Right renal cortex interstitium (tissue), 3 donors: ENCODE measurements around the gene RIMOC1. TPM values are rescaled to one million over a fixed set of nuclear protein-coding genes. Genes with fewer than 3 reads are reported as not detected.
"Not testable (repeated sequence)": the region's sequence is repeated elsewhere in the genome, so short reads cannot be mapped to it uniquely, and the experiment has no call there.

Experiments
- DNase-seq, 3 donors: peaks; one replicate each; pipeline ENCODE4 v3.0.0-alpha.2; 2013; ENCODE audit warnings: low read depth in 3 of 3, low spot score in 2 of 3
- polyA plus RNA-seq, 3 donors: library from polyadenylated mRNA; unstranded; fragments of 120-200 nt; gene quantifications; one replicate each; pipeline ENCODE4 v1.2.1, GENCODE V29; 2013; ENCODE audit not compliant: insufficient read length in 3 of 3

RIMOC1 gene
- polyA plus RNA-seq, 3 donors = 31.4 to 35.2 (median 32.9) TPM

DNA sequence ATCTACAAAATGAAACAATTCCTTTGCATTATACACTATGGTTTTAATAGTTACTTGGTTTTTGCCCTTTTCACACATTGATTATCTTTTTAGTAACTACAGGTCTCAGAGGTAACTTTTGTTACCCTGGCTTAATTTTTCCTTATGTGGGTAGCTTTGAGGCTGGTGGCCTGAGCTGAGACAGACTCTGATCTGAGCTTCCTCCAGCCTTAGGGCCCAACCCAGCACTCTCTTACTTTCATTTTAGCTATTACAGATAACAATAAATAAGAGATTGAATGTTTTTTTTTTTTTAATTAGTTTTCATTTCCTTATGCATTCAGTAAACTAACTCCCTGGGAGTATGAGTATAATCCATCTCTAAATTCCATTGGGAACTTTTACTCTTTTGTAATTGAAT, 18.9 kb upstream of the RIMOC1 start:
- no peak for DNase-seq

DNA sequence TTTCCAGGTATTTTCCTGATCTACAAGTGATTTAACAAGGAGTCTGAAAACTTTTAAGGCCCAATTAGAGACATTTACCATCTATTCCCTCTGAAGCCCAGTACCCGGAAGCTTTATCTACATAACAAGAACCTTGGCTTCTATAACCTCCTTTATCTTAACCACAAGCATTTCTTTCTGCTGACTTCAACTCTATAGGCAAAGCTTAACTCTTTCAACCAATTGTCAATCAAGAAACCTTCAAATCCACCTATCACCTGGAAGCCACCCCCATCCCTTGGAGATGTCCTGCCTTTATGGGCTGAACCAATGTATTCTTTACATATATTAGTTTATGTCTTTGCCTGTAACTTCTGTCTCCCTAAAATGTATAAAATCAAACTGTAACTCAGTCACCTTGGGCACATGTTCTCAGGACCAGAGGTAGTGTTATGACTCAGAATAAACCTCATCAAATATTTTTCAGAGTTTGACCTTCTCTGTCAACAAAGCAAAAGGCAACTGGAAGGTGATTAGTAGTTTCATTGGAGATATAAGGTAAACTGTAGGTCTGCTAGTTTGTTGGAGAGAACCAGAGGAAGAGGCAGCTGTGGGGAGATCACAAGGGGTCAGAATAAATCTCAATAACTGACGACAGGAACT, 13.0 kb upstream of the RIMOC1 start:
- no peak for DNase-seq

DNA sequence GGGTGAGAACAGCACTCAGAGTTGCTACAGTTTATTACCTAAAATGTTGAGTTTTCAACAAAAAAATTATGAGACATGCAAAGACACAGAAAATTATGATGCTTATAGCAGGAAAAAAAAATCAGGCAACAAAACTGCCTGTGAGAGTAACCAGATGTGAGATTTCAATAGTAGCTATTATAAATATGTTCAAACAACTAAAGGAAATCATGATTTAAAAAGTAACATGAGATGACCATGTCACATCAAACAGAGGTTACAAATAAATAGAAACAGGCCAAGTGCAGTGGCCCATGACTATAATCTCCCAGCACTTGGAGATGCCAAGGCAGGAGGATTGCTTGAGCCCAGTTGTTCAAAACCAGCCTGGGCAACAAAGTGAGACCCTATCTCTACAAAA, 12.1 kb upstream of the RIMOC1 start:
- DNase-seq = no peak

DNA sequence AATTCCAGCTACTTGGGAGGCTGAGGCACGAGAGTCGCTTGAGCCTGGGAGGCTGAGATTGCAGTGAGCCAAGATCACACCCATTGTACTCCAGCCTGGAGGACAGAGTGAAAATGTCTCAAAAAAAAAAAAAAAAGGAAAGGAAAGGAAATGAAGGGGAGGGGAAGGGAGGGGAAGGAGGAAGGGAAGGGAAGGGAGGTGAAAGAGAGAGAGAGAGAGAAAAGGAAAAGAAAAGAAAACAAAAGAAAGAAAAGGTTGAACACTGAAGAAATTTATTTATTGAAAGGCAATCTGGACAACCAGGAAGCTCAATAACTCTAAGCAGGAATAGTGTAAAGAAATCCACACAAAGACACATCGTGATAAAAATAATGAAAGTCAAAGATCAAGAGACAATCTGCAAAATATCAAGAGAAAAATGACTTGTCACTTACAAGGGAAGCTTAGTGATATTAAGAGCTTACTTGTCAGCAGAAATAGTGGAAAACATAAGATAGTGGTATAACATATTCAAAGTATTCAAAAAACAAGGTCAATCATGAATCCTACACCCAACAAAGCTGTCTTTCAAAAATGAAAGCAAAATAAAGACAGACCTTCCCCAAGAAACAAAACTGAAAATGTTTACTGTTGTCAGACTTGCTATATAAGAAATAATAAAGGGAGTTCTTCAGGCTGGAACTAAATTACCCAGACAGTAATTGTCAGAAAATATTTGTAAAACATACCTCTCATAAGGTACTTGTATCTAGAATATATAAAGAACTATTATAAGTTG, 10.9 kb upstream of the RIMOC1 start:
- DNase-seq = no peak

DNA sequence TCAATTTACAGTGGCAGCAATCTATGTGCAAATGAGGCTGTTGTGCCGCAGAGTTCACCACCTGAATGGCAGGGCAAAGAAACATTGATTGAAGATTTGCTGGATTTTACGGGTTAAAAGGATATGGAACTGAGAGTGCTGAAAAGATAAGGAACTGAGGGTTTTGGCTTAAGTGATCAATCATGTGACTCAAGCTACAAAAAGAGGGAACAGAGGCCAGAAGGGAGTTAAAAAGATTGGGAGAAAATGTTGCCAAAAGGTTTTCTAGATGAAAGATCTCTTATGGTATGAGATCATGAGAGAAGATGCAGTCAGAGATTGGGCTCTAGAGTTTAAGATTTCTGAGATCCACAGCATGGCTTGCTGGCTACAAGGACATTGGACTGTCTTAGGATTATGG, 7.9 kb upstream of the RIMOC1 start:
- DNase-seq = no peak

DNA sequence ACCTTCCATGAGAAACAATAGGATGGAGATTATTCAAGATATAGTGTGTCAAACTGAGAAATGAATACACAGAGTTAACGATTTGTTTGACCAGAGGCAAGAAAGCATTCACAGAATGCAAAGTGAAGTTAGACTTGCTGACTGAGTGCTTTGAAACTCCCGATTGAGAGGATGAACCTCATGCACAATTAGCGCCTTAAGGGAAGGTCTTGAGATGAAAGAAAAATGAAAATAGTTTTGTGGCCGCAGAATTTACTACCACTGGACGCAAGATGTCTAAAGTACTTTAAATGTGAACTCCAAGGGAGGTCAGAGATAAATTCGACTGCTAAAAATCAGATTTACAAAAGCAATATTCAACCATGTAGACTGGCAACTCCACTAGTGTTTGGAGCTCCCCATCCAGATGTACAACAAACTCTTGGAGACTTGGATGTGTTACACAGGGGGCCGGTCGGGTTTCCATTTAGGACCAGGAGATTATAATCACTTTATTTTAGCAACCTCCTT, 707 bp upstream of the RIMOC1 start:
- DNase-seq = peak in 1 of 3 donors; percentile 12

DNA sequence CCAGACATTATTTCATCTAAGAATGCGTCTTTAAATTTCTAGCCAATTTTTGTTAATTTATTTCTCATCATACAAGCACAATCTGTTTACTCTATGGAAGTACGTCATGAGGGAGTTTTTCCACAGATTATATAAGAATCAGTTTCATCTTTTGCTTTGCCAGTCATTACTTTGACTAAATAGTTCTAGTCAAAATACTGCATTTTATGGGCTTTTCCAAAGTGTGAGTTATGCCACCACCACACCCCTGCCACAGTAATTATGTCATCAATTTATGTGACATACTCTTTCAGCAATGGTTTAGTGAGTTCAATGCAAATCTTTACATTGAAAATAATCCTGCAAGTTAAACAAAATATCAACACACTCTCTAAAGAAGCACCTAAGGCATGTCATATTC, 2.0 kb downstream of the RIMOC1 start:
- no peak for DNase-seq

DNA sequence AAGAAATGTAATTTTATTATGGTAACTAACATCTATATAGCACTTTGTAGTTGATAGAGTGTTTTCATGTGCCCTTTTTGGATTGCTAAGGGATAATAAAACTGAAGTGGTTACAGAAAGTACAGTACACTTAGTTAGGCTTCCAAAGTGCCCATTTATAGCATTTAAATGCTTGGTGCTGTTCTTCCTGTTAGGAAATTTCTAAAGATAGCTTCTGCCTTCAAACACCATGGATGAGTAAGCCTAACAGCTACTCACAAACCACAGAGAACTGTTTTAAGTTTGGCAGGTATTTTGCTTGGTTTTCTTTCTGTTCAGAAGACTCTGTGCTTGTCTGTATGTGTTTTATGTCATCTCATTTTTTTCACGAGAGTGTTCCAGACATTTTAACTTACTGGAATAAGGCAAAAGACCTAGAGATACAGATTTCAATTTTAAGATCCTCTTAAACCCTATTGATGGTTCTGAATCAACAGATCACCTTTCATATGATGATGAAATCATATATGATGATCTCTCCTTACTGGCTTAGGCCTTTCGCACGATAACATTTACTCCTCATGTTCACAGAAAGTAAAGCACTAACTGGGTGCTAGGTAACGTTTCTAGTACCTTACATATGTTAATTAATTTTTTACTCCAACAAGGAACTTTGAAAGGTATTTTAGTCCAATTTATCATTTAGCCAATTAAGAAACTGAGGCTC, 4.4 kb downstream of the RIMOC1 start:
- DNase-seq = no peak

DNA sequence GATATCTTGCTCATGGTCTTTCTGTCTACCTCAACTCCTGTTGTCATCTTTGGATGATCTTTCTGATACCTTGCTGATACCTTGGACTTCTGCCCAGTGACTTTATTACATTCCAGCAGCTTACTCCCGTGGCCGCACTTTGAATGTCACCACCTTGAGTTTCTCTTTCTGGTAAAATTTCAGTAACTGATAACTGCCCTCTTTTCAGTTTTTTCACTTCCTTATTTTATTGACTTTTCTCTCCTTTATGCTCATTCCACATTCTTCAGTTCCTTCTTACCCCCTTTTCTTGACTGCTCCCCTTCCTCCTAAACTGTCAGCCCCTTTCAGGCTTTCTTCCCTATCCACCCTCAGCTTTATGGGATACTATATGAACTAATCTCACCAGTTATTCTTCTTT, 14.0 kb downstream of the RIMOC1 start:
- DNase-seq = no peak

DNA sequence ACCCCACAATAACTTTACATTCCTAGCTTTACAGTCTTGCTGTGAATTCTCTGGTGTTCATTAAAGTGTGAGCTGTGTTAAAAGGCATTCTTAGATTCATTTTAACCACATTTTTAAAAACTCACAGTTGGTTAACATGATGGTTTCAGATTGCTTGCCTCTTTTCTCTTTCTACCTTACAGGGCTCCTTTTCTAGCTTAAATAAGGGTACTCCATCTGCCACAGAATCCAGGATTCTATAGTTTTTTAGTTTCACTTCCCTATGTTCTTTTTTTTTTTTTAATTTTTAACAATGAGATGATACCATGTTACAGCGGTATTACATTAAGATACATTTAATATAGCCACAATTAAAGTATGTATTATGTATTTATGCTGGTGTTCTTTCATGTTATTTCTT, 17.0 kb downstream of the RIMOC1 start:
- no peak for DNase-seq

DNA sequence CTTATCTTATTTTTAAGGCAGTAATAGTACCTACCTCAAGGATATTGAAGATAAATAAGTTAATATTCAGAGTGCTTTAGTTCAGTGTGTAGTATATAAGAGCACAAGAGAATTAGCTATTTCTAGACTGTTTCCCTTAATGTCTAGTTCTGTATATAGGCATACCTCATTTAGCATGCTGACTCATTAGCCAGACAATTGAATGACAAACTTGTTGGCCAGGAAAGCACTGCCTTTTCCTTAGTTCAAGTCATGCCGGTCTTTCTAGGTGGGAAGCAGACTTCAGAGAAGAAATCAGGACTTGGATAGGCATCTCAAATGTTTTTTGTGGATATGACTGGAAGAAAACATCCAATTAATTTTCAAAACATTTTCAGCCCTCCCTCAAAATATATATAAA, 17.7 kb downstream of the RIMOC1 start:
- DNase-seq = no peak

DNA sequence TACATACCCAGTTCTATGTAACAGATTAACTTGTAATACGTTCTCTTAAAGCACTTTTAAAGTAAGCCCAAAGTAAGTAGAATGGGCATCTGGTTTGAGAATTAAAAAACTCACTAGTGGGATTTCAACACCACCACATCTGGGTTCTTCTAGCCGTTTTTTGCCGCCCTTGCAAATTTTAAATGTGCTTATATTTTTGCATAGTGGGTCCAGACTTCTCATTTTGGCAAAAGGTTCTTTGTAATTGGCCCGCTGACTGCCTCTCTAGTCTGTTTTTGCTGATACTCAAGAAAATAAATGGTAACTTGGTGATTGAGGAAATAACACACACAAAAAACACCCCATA, 20.4 kb downstream of the RIMOC1 start:
- DNase-seq = no peak

DNA sequence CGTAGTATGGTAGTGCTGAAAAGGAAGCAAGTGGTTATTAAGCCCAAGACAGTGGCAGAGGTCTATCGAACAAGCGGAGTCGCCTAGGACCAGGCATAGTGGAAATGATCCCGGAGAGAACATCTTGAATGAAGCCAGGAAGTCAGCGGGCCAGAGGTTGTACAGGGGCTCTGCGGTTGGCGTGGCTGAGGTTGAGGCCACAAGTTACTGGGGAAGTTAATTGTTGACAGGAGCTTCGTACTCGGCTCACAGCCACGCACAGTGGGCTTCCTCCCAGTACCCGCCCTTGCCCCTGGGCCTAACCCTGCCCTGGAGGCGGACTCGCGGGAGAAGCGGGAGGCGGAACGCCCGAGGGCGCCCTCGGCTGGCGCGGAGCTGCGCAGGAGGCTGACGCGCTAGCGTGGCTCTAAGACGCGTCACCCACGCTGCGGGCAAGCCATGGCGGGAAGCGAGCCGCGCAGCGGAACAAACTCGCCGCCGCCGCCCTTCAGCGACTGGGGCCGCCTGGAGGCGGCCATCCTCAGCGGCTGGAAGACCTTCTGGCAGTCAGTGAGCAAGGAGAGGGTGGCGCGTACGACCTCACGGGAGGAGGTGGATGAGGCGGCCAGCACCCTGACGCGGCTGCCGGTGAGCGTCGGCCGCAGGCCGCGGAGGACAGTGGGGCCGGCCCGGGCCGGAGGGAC, 20.9 kb downstream of the RIMOC1 start, which contains the start of gene FBXO4:
Gene FBXO4 (plus strand): TSS at position 410 of the 683 bp plus-strand sequence. CDS start 29 bp downstream, at position 439.
- DNase-seq = peak in 2 of 3 donors; percentile 53 to 62

DNA sequence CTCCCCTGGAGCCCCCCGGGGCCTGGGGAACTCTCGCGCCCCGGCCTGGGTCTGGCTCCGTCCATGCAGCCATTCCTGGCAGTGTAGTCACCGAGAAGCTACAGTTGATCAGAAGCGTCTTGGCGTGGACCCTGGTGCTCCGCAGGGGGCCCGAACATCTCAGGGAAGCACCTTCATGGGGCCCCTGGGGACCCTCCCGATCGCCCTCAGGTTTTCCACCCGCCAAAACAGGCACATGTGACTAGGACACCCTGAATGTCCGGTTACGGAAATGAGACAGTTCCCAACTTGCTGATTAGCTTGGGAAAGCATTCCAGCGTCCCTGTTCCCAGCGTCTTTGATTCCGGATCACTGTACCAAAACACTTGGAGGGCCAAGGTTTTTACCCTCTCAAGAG, 21.4 kb downstream of the RIMOC1 start:
- DNase-seq = peak in 1 of 3 donors; percentile 33

DNA sequence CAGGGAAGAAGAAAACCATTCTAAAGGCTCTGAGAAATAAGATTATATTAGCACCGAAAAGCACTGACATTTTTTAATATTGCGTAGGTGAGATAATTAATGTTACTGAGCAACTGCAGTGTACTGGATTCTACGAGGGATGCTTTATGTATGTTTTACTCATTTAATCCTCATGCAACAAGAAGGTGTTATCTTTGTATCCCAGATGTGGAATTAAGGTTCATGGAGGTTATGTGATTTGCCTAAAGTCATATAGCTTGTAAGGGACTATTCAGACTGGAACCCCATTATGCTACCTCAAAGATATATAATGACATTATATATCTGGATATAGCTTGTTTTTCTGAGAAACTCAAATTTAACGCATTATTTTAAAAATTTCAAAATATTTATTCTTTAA, 23.5 kb downstream of the RIMOC1 start:
- DNase-seq = no peak

DNA sequence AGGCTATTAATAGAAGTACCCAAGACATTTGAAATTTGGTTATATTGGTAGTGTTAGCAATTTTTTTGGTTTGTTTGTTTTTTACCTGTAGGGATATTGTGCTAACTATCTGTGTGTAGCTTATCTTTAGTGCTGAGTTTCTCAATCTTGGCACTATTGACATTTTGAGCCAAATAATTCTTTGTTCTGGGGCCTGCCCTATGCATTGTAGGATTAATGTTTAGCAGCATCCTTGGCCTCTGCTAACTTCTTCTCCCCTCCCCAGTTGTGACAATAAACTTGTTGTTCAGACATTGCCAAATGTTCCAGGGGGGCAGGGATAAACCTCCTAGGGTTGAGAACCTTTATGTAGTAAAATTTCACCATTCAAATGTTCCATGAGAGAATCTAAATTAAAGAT, 24.9 kb downstream of the RIMOC1 start:
- no peak for DNase-seq

DNA sequence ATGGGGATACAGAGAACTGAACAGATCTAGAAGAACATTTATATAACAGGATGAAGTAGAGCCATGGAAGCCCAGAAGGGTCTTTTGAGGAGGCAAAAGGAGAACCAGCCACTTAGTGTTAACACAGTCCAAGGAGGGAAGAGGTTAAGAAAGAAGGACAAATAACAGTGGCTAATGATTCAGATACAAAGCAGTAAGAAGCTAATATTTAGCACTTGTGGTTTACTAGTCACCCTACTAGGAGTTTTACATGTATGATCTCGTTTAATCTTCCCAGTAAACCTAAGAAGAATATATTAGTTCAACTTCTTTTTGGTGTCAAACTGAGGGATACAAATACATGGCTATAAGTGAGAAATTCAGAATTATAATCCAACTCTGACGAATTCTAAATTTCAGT, 28.6 kb downstream of the RIMOC1 start:
- no peak for DNase-seq

DNA sequence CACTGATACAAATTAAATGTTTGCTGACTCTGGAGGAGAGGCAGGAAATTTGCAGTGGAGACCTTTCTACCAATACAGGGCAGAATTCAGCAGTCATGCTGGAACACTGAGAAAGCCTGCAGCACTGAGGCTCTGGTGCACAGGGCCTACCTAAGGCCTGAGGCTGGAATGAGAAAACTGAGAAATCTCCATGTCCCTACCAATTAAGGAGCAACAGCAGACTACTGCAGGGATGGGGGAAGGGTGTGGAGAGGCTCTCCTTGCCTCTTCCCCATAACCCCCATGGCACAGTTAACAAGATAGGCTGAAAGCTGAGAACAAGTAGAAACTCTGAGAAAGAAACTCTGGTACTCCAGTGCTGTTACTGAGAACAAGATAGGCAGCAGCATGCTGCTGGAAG, 31.4 kb downstream of the RIMOC1 start:
- no peak for DNase-seq

DNA sequence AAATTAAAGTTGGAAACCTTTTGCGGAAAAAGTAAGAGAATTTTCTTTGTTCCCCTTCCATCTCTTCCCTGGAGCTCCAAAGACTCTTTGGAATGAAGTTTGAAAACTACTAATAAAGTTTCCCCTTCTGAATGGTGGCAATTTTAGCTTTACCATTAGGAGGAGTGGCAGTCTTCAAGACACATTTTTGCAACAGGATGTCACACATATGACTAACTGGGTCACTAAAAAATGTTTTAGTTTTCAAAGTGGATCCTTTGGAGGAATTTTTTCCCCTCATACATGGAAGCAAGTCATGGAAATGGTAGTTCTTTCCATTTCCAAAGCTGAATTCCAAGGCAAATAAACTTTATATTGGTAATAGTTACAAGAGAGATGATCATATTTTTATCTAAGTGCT, 36.5 kb downstream of the RIMOC1 start:
- no peak for DNase-seq

DNA sequence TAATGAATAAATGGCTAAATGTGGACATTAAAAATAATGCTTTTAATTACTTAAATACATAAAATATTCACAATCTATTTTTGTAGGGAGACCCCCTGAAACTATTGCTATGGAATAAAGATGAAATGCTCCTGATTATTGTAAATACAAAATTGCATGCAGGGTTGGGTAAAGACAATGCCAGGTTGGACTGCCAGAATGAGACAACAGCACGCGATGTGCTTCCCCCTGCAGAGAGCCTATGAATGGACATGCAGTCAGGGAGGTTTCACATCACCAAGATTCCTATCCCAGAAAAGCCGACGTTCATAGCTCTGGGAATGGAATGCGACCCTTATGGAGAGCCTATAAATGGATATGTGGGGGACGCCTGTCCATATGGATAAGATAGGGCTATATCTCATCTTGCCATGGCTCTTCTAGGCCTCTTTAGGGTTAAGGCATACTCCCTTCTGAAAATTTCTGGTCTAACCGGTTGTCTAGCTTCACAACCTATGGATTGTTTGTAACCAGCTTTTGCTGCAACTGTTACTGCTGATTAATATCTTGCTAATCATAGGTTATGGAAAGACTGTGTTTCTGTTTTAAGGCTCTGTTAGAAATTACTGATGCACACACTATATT, 41.3 kb downstream of the RIMOC1 start:
- DNase-seq = not testable (repeated sequence)

DNA sequence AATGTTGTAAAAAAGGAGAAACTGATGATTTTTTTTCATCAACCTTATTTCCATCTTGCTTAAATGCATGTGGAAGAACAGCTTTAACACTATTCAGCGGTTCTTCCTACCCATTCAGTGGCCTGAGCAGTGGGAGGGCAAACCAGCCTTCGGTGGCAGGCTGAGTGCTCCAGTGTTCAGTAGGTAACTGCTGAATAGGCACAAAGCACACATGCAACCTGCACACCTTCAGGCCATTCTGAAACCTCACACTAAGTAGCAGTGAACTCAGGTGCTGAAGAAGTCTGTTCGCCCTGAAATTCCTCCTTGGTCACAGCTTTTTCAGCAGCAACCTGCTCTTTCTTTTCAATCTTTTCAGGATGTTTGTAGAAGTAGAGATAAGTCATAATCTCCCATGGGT, 47.1 kb downstream of the RIMOC1 start:
- no peak for DNase-seq
